ENCODE measurements around the gene HEY2. TPM values are rescaled to one million over a fixed set of nuclear protein-coding genes. Genes with fewer than 3 reads are reported as not detected.
A peak's percentile ranks its signal among the peaks of the same experiment; 100 is the strongest.

HEY2 gene
- total and polyA plus RNA-seq, 2 donors (not counting 3 experiments of a cell fraction or from before 2014, with no cell fraction given) = 0.07 TPM; not detected in 1

- Histone ChIP-seq H3K27me3 (ENCODE audit: control insufficient read depth in 2 of 2, insufficient read depth in 2 of 2, low read length in 2 of 2) (peaks cover 32 to 43% of the 10 kb centered on the region in 2 experiments), H3K4me2 (ENCODE audit: insufficient read depth, low read length) (no peak overlapping the region), H3K9me3 (replicated peaks; ENCODE audit: control insufficient read depth, insufficient read depth, low read length) (no peaks in the 10 kb centered on the region), H3K4me3 (replicated peaks in 1 of 3; ENCODE audit: insufficient read depth in 1 of 3, low read depth in 1 of 3, low read length in 3 of 3) (no peak overlapping the region), H3K9ac (replicated peaks; ENCODE audit: extremely low read depth, insufficient read depth, low read length) (no peak overlapping the region), H4K20me1 (replicated peaks; ENCODE audit: control insufficient read depth, extremely low read depth, insufficient read depth, low read length) (no peaks in the 10 kb centered on the region), H3K27ac (ENCODE audit: insufficient read depth, low read depth, low read length) (no peak overlapping the region), H3K4me1 (ENCODE audit: control insufficient read depth, extremely low read depth, insufficient read depth, low read length) (peaks cover 9% of the 10 kb centered on the region), H3K36me3 (ENCODE audit: control insufficient read depth in 2 of 2, extremely low read depth in 1 of 2, insufficient read depth in 2 of 2, low read length in 2 of 2) (no peaks in the 10 kb centered on the region), H3K79me2 (ENCODE audit: control insufficient read depth, insufficient read depth, low read length) (no peaks in the 10 kb centered on the region), H2AFZ (ENCODE audit: low read depth, low read length) (no peak overlapping the region), H3K9me1 (replicated peaks; ENCODE audit: control insufficient read depth, extremely low read depth, insufficient read depth, low read length) (no peaks in the 10 kb centered on the region)
- CTCF ChIA-PET = interaction anchor here (0.6 to 10.2 kb wide), 33 partner anchors 8 to 883 kb away, joined by 3 to 439 read pairs (median 5); partner anchors contain the start of genes HDDC2, HINT3 and NCOA7
- POLR2A ChIA-PET = interaction anchor here (0.6 kb wide), 1 partner anchor 418 kb away, joined by 3 read pairs; no protein-coding TSS in a partner anchor
- dilution Hi-C loops (cut with MboI; ENCODE audit: extremely low pct_ligation_motif_present, low sequenced_read_pairs) (no loop called here), intact Hi-C loops (cut with micrococcal nuclease) (loop anchor here (1.0 to 5.0 kb wide), 2 partner anchors 439 to 601 kb away; partner anchors contain the start of gene TPD52L1)
- no TSS peak for BruUV-seq (replicated peaks)
- peak in 1 of 2 donors; percentile 13 for TF ChIP-seq CTCF (IDR thresholded peaks at IDR 0.05; ENCODE audit: extremely low read depth in 1 of 2, insufficient read depth in 1 of 2, low read depth in 1 of 2, low read length in 2 of 2)
- TF ChIP-seq POLR2AphosphoS5 (IDR thresholded peaks at IDR 0.05; ENCODE audit: insufficient read depth, low read depth, low read length) = no peak
- DNase-seq (ENCODE audit: low read depth, low spot score) = peak; percentile 58
- FAIRE-seq = no peak
Measured at GRCh38 chr6:125753218-125753936, 3.9 kb downstream of the HEY2 start.

GRCh38 chr6:125753937-125754259, 4.5 kb downstream of the HEY2 start:
- Histone ChIP-seq H3K4me1 (ENCODE audit: control insufficient read depth, extremely low read depth, insufficient read depth, low read length) (peaks cover 4% of the 10 kb centered on the region), H3K27me3 (ENCODE audit: control insufficient read depth in 2 of 2, insufficient read depth in 2 of 2, low read length in 2 of 2) (peaks cover 27 to 41% of the 10 kb centered on the region in 2 experiments), H2AFZ (ENCODE audit: low read depth, low read length) (no peak overlapping the region), H3K9ac (replicated peaks; ENCODE audit: extremely low read depth, insufficient read depth, low read length) (no peak overlapping the region), H3K4me3 (replicated peaks in 1 of 3; ENCODE audit: insufficient read depth in 1 of 3, low read depth in 1 of 3, low read length in 3 of 3) (no peak overlapping the region), H3K79me2 (ENCODE audit: control insufficient read depth, insufficient read depth, low read length) (no peaks in the 10 kb centered on the region), H4K20me1 (replicated peaks; ENCODE audit: control insufficient read depth, extremely low read depth, insufficient read depth, low read length) (no peaks in the 10 kb centered on the region), H3K27ac (ENCODE audit: insufficient read depth, low read depth, low read length) (no peak overlapping the region), H3K36me3 (ENCODE audit: control insufficient read depth in 2 of 2, extremely low read depth in 1 of 2, insufficient read depth in 2 of 2, low read length in 2 of 2) (no peaks in the 10 kb centered on the region), H3K4me2 (ENCODE audit: insufficient read depth, low read length) (no peak overlapping the region), H3K9me3 (replicated peaks; ENCODE audit: control insufficient read depth, insufficient read depth, low read length) (no peaks in the 10 kb centered on the region), H3K9me1 (replicated peaks; ENCODE audit: control insufficient read depth, extremely low read depth, insufficient read depth, low read length) (no peaks in the 10 kb centered on the region)
- FAIRE-seq (no peak), DNase-seq (ENCODE audit: low read depth, low spot score) (no peak)
- dilution Hi-C loops (cut with MboI; ENCODE audit: extremely low pct_ligation_motif_present, low sequenced_read_pairs) = no loop called here
- BruUV-seq (replicated peaks) = no TSS peak
- TF ChIP-seq GATA2 (IDR thresholded peaks at IDR 0.05; ENCODE audit: insufficient read depth, insufficient read length, low read depth, low read length) = no peak
- TF ChIP-seq JUN (IDR thresholded peaks at IDR 0.05; ENCODE audit: borderline replicate concordance, insufficient read depth, insufficient read length, low read depth) = no peak
- ChIA-PET CTCF (interaction anchor here (0.6 to 10.2 kb wide), 32 partner anchors 8 to 883 kb away, joined by 3 to 439 read pairs (median 5); partner anchors contain the start of genes HDDC2, HINT3 and NCOA7), POLR2A (interaction anchor here (0.7 kb wide), 1 partner anchor 568 kb away, joined by 3 read pairs; no protein-coding TSS in a partner anchor)
- intact Hi-C loops (cut with micrococcal nuclease) = loop anchor here (1.0 to 5.0 kb wide), 2 partner anchors 440 to 602 kb away; partner anchors contain the start of gene TPD52L1

Data from endothelial cell of umbilical vein (primary cell).